Measurements from ENCODE around the gene TTLL7. TPM values are rescaled to one million over a fixed set of nuclear protein-coding genes. Genes with fewer than 3 reads are reported as not detected.

The TTLL7 gene
- total RNA-seq, 1 donor from 2014 or later = 37.9 TPM

DNA sequence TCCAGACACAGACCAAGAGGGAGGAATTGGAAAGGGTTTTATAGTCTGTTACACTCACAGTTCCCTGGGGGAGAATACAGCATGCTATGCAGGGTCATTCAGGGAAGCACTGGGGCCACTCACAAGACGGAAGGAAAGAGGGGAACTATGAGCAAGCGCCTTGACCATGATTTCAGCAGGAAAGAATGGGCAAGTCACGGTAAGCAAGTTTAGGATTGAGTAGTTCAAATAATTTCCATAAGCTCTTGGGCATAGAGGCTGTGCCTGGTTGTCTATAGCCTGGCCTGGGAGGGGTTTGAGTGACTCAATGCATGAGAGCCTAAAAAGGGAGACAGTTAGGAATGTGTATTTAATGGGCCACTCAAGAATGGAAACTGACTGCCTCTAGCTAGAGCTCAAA is 176.7 kb downstream of the TTLL7 start:
- H3F3A ChIP-seq (ENCODE audit: low read depth) = no peaks in the 10 kb centered on the region
- no peak overlapping the region for H3K4me3 Mint-ChIP-seq
- no peaks in the 10 kb centered on the region for H4K20me1 ChIP-seq (ENCODE audit: low read depth)
- H3K36me3 Mint-ChIP-seq = no peaks in the 10 kb centered on the region
- no peak overlapping the region for H3K27ac Mint-ChIP-seq
- no peak overlapping the region for H3K27ac ChIP-seq
- no peaks in the 10 kb centered on the region for H3K27me3 ChIP-seq
- H3K9me3 Mint-ChIP-seq = peaks cover 11% of the 10 kb centered on the region
- peaks cover 5% of the 10 kb centered on the region for H3K27me3 Mint-ChIP-seq (ENCODE audit: insufficient read depth, low read depth)
- no peak for DNase-seq (ENCODE audit: low spot score)
- H3K4me2 ChIP-seq = no peak overlapping the region
- H3K4me1 Mint-ChIP-seq = peaks cover 15% of the 10 kb centered on the region
- no peak overlapping the region for H3K4me3 ChIP-seq
- TF ChIP-seq EZH2phosphoT487 (IDR thresholded peaks at IDR 0.05) = no peak
- TF ChIP-seq, protein P1, sequence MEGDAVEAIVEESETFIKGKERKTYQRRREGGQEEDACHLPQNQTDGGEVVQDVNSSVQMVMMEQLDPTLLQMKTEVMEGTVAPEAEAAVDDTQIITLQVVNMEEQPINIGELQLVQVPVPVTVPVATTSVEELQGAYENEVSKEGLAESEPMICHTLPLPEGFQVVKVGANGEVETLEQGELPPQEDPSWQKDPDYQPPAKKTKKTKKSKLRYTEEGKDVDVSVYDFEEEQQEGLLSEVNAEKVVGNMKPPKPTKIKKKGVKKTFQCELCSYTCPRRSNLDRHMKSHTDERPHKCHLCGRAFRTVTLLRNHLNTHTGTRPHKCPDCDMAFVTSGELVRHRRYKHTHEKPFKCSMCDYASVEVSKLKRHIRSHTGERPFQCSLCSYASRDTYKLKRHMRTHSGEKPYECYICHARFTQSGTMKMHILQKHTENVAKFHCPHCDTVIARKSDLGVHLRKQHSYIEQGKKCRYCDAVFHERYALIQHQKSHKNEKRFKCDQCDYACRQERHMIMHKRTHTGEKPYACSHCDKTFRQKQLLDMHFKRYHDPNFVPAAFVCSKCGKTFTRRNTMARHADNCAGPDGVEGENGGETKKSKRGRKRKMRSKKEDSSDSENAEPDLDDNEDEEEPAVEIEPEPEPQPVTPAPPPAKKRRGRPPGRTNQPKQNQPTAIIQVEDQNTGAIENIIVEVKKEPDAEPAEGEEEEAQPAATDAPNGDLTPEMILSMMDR (IDR thresholded peaks at IDR 0.05) = no peak
- no peak for TF ChIP-seq EZH2 (IDR thresholded peaks at IDR 0.05)
- H3K4me1 ChIP-seq = peaks cover 10% of the 10 kb centered on the region
- no peaks in the 10 kb centered on the region for H3K9me3 ChIP-seq (ENCODE audit: low read depth)
- no peaks in the 10 kb centered on the region for H3K36me3 ChIP-seq
- H2AFZ ChIP-seq (replicated peaks) = no peak overlapping the region
- no peaks in the 10 kb centered on the region for H3K79me2 ChIP-seq (ENCODE audit: low read depth)
- H3K9ac ChIP-seq = no peak overlapping the region

- H3K9me3 Mint-ChIP-seq = peaks cover 6% of the 10 kb centered on the region
- TF ChIP-seq EZH2phosphoT487 (IDR thresholded peaks at IDR 0.05) (no peak), EZH2 (IDR thresholded peaks at IDR 0.05) (no peak)
- TF ChIP-seq, protein P1 (IDR thresholded peaks at IDR 0.05) = no peak
- H3K4me3 ChIP-seq = no peak overlapping the region
- peaks cover 10% of the 10 kb centered on the region for H3K4me1 ChIP-seq
- H3K79me2 ChIP-seq (ENCODE audit: low read depth) = no peaks in the 10 kb centered on the region
- no peak overlapping the region for H2AFZ ChIP-seq (replicated peaks)
- peaks cover 15% of the 10 kb centered on the region for H3K4me1 Mint-ChIP-seq
- no peaks in the 10 kb centered on the region for H3F3A ChIP-seq (ENCODE audit: low read depth)
- H3K36me3 ChIP-seq = no peaks in the 10 kb centered on the region
- H4K20me1 ChIP-seq (ENCODE audit: low read depth) = no peaks in the 10 kb centered on the region
- H3K9me3 ChIP-seq (ENCODE audit: low read depth) = no peaks in the 10 kb centered on the region
- no peak overlapping the region for H3K4me3 Mint-ChIP-seq
- H3K27me3 Mint-ChIP-seq (ENCODE audit: insufficient read depth, low read depth) = peaks cover 5% of the 10 kb centered on the region
- DNase-seq (ENCODE audit: low spot score) = no peak
- no peaks in the 10 kb centered on the region for H3K27me3 ChIP-seq
- no peak overlapping the region for H3K4me2 ChIP-seq
- H3K36me3 Mint-ChIP-seq = no peaks in the 10 kb centered on the region
- no peak overlapping the region for H3K27ac Mint-ChIP-seq
- no peak overlapping the region for H3K27ac ChIP-seq
- H3K9ac ChIP-seq = no peak overlapping the region
Measured at GRCh38 chr1:83819436-83819835, 179.5 kb downstream of the TTLL7 start.

DNA sequence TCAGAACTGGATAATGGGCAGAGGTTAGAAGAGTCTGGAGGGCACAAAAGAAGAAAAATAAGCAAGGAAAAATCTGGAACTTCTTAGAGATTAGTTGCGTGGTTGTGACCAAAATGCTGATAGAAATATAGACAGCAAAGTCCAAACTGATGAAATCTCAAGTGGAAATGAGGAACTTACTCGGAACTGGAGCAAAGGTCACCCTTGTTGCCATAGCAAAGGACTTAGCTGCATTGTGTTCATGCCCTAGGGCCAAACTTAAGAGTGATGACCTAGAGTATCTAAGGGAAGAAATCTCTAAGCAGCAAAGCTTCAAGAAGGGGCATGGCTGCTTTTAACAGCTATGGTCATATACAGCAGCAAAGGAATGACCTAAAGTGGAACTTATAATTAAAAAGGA is 180.0 kb downstream of the TTLL7 start:
- Mint-ChIP-seq H3K4me1 (peaks cover 15% of the 10 kb centered on the region), H3K27me3 (ENCODE audit: insufficient read depth, low read depth) (peaks cover 4% of the 10 kb centered on the region), H3K9me3 (peaks cover 5% of the 10 kb centered on the region), H3K4me3 (no peak overlapping the region), H3K36me3 (no peaks in the 10 kb centered on the region), H3K27ac (no peak overlapping the region)
- Histone ChIP-seq H3K9ac (no peak overlapping the region), H3K9me3 (ENCODE audit: low read depth) (no peaks in the 10 kb centered on the region), H3K4me3 (no peak overlapping the region), H3K36me3 (no peaks in the 10 kb centered on the region), H3K79me2 (ENCODE audit: low read depth) (no peaks in the 10 kb centered on the region), H2AFZ (replicated peaks) (no peak overlapping the region), H3F3A (ENCODE audit: low read depth) (no peaks in the 10 kb centered on the region), H3K27me3 (no peaks in the 10 kb centered on the region), H4K20me1 (ENCODE audit: low read depth) (no peaks in the 10 kb centered on the region), H3K4me1 (peaks cover 10% of the 10 kb centered on the region), H3K4me2 (no peak overlapping the region), H3K27ac (no peak overlapping the region)
- no peak for DNase-seq (ENCODE audit: low spot score)
- TF ChIP-seq EZH2 (IDR thresholded peaks at IDR 0.05) (no peak), EZH2phosphoT487 (IDR thresholded peaks at IDR 0.05) (no peak)
- TF ChIP-seq, protein P1 (IDR thresholded peaks at IDR 0.05) = no peak
